GM12878 (cell line): ENCODE data around the gene EFTUD2. TPM values are rescaled to one million over a fixed set of nuclear protein-coding genes. Genes with fewer than 3 reads are reported as not detected.

ENCODE experiments used
- ATAC-seq: fragments of 200-7000 bp; cut with Tn5 transposase; 3 replicates; pipeline ENCODE4 v1.9.1; 2020; ENCODE audit warnings: mild to moderate bottlenecking, moderate library complexity
- BruUV-seq: library from RNA; stranded (reverse); fragments of 400-500 nt; replicated peaks from 2 replicates; lab custom pipeline; 2021; lab: Mats Ljungman, UMichigan
- CTCF ChIA-PET: fragments of 300-600 bp; sonication (Branson Sonifier 250); formaldehyde crosslinking; extraction: SDS; loops from one replicate; lab custom pipeline; 2021; ENCODE audit warnings: inconsistent platforms; lab: Yijun Ruan, JAX
- POLR2A ChIA-PET: fragments of 350-600 bp; formaldehyde crosslinking; extraction: SDS; loops from one replicate; lab custom pipeline; 2021; ENCODE audit warnings: inconsistent platforms; lab: Charles Lee
- RAD21 ChIA-PET: fragments of 300-600 bp; sonication (Branson Sonifier 250); formaldehyde crosslinking; loops from one replicate; lab custom pipeline; 2023; ENCODE audit warnings: antibody characterized with exemption; ENCODE audit not compliant: unreplicated experiment; lab: Charles Lee
- SMC1A ChIA-PET: fragments of 300-600 bp; sonication (Branson Sonifier 250); formaldehyde crosslinking; loops from one replicate; lab custom pipeline; 2023; ENCODE audit not compliant: unreplicated experiment, uncharacterized antibody; lab: Charles Lee
- DNase-seq: peaks from one replicate; pipeline ENCODE4 v3.0.0-alpha.2; 2011; ENCODE audit warnings: low read depth, low spot score
- FAIRE-seq: peaks from 3 replicates; lab custom pipeline; 2011; peaks lifted over from hg19 to GRCh38; lab: Jason Lieb, UNC
- H2AFZ ChIP-seq: 2 replicates; pipeline ENCODE4 v1.6.0; 2011; ENCODE audit warnings: low read depth, low read length, control low read depth; ENCODE audit not compliant: control insufficient read depth
- H3K27ac ChIP-seq: 2 replicates; pipeline ENCODE4 v1.5.1; 2011; ENCODE audit warnings: control low read depth; ENCODE audit not compliant: control insufficient read depth, insufficient read depth
- H3K27me3 ChIP-seq, 2 experiments: replicated peaks in 1 of 2; 2 replicates each; pipeline versions ENCODE4 v1.6.0 to v1.6.1; 2011; ENCODE audit warnings: low read length in 1 of 2; ENCODE audit not compliant: control insufficient read depth in 2 of 2, insufficient read depth in 2 of 2
- H3K36me3 ChIP-seq, 2 experiments: 2 replicates each; pipeline ENCODE4 v1.5.1; 2011; ENCODE audit warnings: low read length in 1 of 2; ENCODE audit not compliant: control insufficient read depth in 2 of 2, insufficient read depth in 2 of 2
- H3K4me1 ChIP-seq: 2 replicates; pipeline ENCODE4 v1.6.1; 2011; ENCODE audit warnings: mild to moderate bottlenecking, low read length, moderate library complexity, mixed read lengths; ENCODE audit not compliant: control insufficient read depth, insufficient read depth
- H3K4me2 ChIP-seq: 2 replicates; pipeline ENCODE4 v1.6.0; 2011; ENCODE audit warnings: control low read depth; ENCODE audit not compliant: control insufficient read depth, insufficient read depth
- H3K4me3 ChIP-seq: fragments of 200-600 bp; sonication (generic); 2 replicates; pipeline ENCODE4 v1.5.1; 2016
- H3K79me2 ChIP-seq: 2 replicates; pipeline ENCODE4 v1.6.0; 2011; ENCODE audit warnings: low read length; ENCODE audit not compliant: control insufficient read depth, insufficient read depth
- H3K9ac ChIP-seq: 2 replicates; pipeline ENCODE4 v1.8.0; 2011; ENCODE audit warnings: low read length, control low read depth, mixed read lengths; ENCODE audit not compliant: control insufficient read depth, insufficient read depth
- H3K9me3 ChIP-seq: replicated peaks from 3 replicates; pipeline ENCODE4 v1.5.1; 2011; ENCODE audit warnings: mild to moderate bottlenecking, low read length; ENCODE audit not compliant: control insufficient read depth, insufficient read depth
- H4K20me1 ChIP-seq: 2 replicates; pipeline ENCODE4 v1.6.0; 2011; ENCODE audit not compliant: control insufficient read depth, insufficient read depth
- ATF3 ChIP-seq: IDR thresholded peaks from 2 replicates; pipeline ENCODE4 v1.6.1; 2011; ENCODE audit warnings: low read depth, mild to moderate bottlenecking, low read length, moderate library complexity, borderline replicate concordance; ENCODE audit errors: extremely low read depth
- CUX1 ChIP-seq: IDR thresholded peaks from 2 replicates; pipeline ENCODE4 v1.6.1; 2012; ENCODE audit warnings: improper control_type of control experiment, low read depth, low read length; ENCODE audit not compliant: insufficient replicate concordance
- ESRRA ChIP-seq: IDR thresholded peaks from 2 replicates; pipeline ENCODE4 v1.6.1; 2012; ENCODE audit warnings: mild to moderate bottlenecking, low read length, improper control_type of control experiment
- HDAC2 ChIP-seq: fragments of 200-600 bp; sonication (generic); IDR thresholded peaks from 2 replicates; pipeline ENCODE4 v1.6.1; 2017
- HSF1 ChIP-seq: fragments of 150-350 bp; IDR thresholded peaks from 2 replicates; pipeline ENCODE4 v1.6.1; 2014; ENCODE audit warnings: mild to moderate bottlenecking, low read depth, low read length
- MAX ChIP-seq: IDR thresholded peaks from 2 replicates; pipeline ENCODE4 v1.6.1; 2012; ENCODE audit warnings: low read depth, low read length, improper control_type of control experiment
- NRF1 ChIP-seq: conservative IDR thresholded peaks from 2 replicates; pipeline ENCODE4 v1.6.1; 2011; ENCODE audit warnings: mild to moderate bottlenecking, low read depth, low read length, improper control_type of control experiment
- POLR2A ChIP-seq: IDR thresholded peaks from 2 replicates; pipeline ENCODE4 v1.6.1; 2011; ENCODE audit warnings: low read depth, mild to moderate bottlenecking, low read length
- SIN3A ChIP-seq: IDR thresholded peaks from 2 replicates; pipeline ENCODE4 v1.6.1; 2012; ENCODE audit warnings: low read depth, low read length, improper control_type of control experiment
- SMAD1 ChIP-seq: fragments of 450-650 bp; IDR thresholded peaks from 2 replicates; pipeline ENCODE4 v1.6.1; 2018; ENCODE audit warnings: mild to moderate bottlenecking, low read depth; ENCODE audit not compliant: partially characterized antibody
- TARDBP ChIP-seq: IDR thresholded peaks from 2 replicates; pipeline ENCODE4 v1.6.1; 2016; ENCODE audit warnings: borderline replicate concordance
- TCF7 ChIP-seq: IDR thresholded peaks from 2 replicates; pipeline ENCODE4 v1.6.1; 2014; ENCODE audit warnings: antibody characterized with exemption, borderline replicate concordance
- WGBS: methylation state at CpG from one replicate; pipeline ENCODE4 v1.1.6; 2016; ENCODE audit warnings: low lambda C conversion rate; ENCODE audit not compliant: insufficient replicate concordance, insufficient coverage; ENCODE audit errors: missing lambda C conversion rate; 5-methylcytosine and 5-hydroxymethylcytosine counted together
- in situ Hi-C: fragments of 300-500 bp; cut with MboI; formaldehyde crosslinking; loops from 9 replicates; pipeline ENCODE4 v1.14.3; 2018; ENCODE audit warnings: mixed read lengths
- intact Hi-C: fragments of 100-400 bp; cut with micrococcal nuclease; formaldehyde crosslinking; loops from one replicate; pipeline ENCODE4 v1.14.2; 2022; ENCODE audit not compliant: unreplicated experiment
- polyA plus RNA-seq, 11 experiments: library from polyadenylated mRNA; depleted of rRNA in 4 of 11; unstranded in 6 of 11; stranded (reverse) in 5 of 11; fragments of >200 nt; fragmentation: Nextera tagmentation in 4 of 11; fragmentation: Illumina TruSeq in 1 of 11; extraction: Ambion mirVana in 4 of 11; extraction: Trizol in 1 of 11; gene quantifications; 1 replicate in 1 of 11; 2 replicates in 10 of 11; pipeline versions ENCODE4 v1.2.1 to v1.2.3, GENCODE V29; 2011 to 2016; ENCODE audit warnings: inconsistent platforms in 2 of 11, missing spikeins in 2 of 11, low read depth in 1 of 11
- total RNA-seq, 4 experiments: library from RNA; depleted of rRNA in 3 of 4; stranded (reverse); fragments of >200 nt in 3 of 4; fragmentation: Illumina TruSeq in 1 of 4; extraction: Trizol in 1 of 4; gene quantifications; 2 replicates each; pipeline versions ENCODE4 v1.2.1 to v1.2.3, GENCODE V29; 2013 to 2021
- TF ChIP-seq, protein P1 (sequence below): fragments of 450-650 bp; formaldehyde crosslinking; IDR thresholded peaks from 2 replicates; pipeline ENCODE4 v1.4.0; 2020; ENCODE audit warnings: mild to moderate bottlenecking, moderate library complexity

The EFTUD2 gene
- total and polyA plus RNA-seq, 10 of the 15 experiments (the other 5 are each of a cell fraction or from before 2014, with no cell fraction given): 33.0 to 198 (median 126) TPM

- intact Hi-C loops (no loop called here), in situ Hi-C loops (no loop called here)
- FAIRE-seq (no peak), ATAC-seq (no peak), DNase-seq (no peak)
- Histone ChIP-seq H3K36me3 (no peaks in the 10 kb centered on the region; a peak in 1 of 4 replicates), H3K79me2 (peaks cover 42% of the 10 kb centered on the region), H2AFZ (peak overlapping the region; percentile 92), H3K4me1 (0 out of 2 replicates have a peak, but pooled peaks cover 4% of the 10 kb centered on the region), H3K27me3 (no peaks in the 10 kb centered on the region), H3K27ac (peak overlapping the region; percentile 90; the same call in 1 of the 2 replicates), H3K4me2 (peak overlapping the region; percentile 85), H3K9ac (peak overlapping the region; percentile 88), H3K4me3 (peak overlapping the region; percentile 72), H3K9me3 (no peaks in the 10 kb centered on the region), H4K20me1 (no peaks in the 10 kb centered on the region)
- POLR2A ChIA-PET: interaction anchor here (1.3 kb wide), 1 partner anchor 48 kb away, joined by 3 read pairs; a partner anchor contains a TSS
- WGBS: 53% methylated on average over 7 of the region's 7 CpGs
- SMC1A ChIA-PET: no interaction called here
- no TSS peak for BruUV-seq
- RAD21 ChIA-PET: interaction anchor here (3.0 kb wide), 1 partner anchor 28 kb away, joined by 8 read pairs; no protein-coding TSS in a partner anchor
- CTCF ChIA-PET: no interaction called here
- TF ChIP-seq SMAD1 (no peak), HSF1 (no peak), ATF3 (no peak), CUX1 (no peak), ESRRA (no peak), HDAC2 (no peak), POLR2A (no peak), TARDBP (no peak), TCF7 (no peak), MAX (no peak), SIN3A (no peak), NRF1 (no peak)
- TF ChIP-seq, protein P1, sequence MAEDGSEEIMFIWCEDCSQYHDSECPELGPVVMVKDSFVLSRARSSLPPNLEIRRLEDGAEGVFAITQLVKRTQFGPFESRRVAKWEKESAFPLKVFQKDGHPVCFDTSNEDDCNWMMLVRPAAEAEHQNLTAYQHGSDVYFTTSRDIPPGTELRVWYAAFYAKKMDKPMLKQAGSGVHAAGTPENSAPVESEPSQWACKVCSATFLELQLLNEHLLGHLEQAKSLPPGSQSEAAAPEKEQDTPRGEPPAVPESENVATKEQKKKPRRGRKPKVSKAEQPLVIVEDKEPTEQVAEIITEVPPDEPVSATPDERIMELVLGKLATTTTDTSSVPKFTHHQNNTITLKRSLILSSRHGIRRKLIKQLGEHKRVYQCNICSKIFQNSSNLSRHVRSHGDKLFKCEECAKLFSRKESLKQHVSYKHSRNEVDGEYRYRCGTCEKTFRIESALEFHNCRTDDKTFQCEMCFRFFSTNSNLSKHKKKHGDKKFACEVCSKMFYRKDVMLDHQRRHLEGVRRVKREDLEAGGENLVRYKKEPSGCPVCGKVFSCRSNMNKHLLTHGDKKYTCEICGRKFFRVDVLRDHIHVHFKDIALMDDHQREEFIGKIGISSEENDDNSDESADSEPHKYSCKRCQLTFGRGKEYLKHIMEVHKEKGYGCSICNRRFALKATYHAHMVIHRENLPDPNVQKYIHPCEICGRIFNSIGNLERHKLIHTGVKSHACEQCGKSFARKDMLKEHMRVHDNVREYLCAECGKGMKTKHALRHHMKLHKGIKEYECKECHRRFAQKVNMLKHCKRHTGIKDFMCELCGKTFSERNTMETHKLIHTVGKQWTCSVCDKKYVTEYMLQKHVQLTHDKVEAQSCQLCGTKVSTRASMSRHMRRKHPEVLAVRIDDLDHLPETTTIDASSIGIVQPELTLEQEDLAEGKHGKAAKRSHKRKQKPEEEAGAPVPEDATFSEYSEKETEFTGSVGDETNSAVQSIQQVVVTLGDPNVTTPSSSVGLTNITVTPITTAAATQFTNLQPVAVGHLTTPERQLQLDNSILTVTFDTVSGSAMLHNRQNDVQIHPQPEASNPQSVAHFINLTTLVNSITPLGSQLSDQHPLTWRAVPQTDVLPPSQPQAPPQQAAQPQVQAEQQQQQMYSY (CRISPR knock-in tag): no peak
Measured at GRCh38 chr17:44948315-44948795, 49.1 kb upstream of the EFTUD2 start.
